HEK293 (cell line): ENCODE data around the gene GIMAP1.

Experiments
- CTCF ChIA-PET: fragments of 350-600 bp; formaldehyde crosslinking; extraction: SDS; loops from one replicate; lab custom pipeline; 2021; ENCODE audit warnings: antibody characterized with exemption; lab: Yijun Ruan, JAX
- POLR2A ChIA-PET: fragments of 300-600 bp; formaldehyde crosslinking; extraction: SDS; loops from one replicate; lab custom pipeline; 2020; ENCODE audit warnings: antibody characterized with exemption, inconsistent platforms; lab: Yijun Ruan, JAX
- H3K27ac ChIP-seq: fragments of 200-500 bp; sonication (Bioruptor generic); 2 replicates; pipeline ENCODE4 v1.5.1; 2014; ENCODE audit warnings: low read depth, low read length, control low read depth, inconsistent platforms; ENCODE audit errors: extremely low read depth
- H3K36me3 ChIP-seq, 2 experiments: fragments of 200-500 bp in 1 of 2; sonication (Bioruptor generic) in 1 of 2; 1 replicate in 1 of 2; 2 replicates in 1 of 2; pipeline ENCODE4 v1.5.1; 2014 to 2017; ENCODE audit warnings: inconsistent platforms in 2 of 2, low read length in 2 of 2; ENCODE audit not compliant: control insufficient read depth in 2 of 2, insufficient read depth in 1 of 2
- H3K4me1 ChIP-seq: fragments of 200-500 bp; sonication (Bioruptor generic); 2 replicates; pipeline ENCODE4 v1.5.1; 2014; ENCODE audit warnings: mild to moderate bottlenecking, low read length, inconsistent platforms; ENCODE audit not compliant: control insufficient read depth, insufficient read depth
- H3K4me3 ChIP-seq: 2 replicates; pipeline ENCODE4 v1.5.1; 2011; ENCODE audit warnings: low read depth, mild to moderate bottlenecking, control low read depth, low read length, moderate library complexity
- H3K9me3 ChIP-seq: fragments of 200-500 bp; sonication (Bioruptor generic); 2 replicates; pipeline ENCODE4 v1.5.1; 2014; ENCODE audit warnings: low read depth, low read length, inconsistent platforms; ENCODE audit not compliant: control insufficient read depth, insufficient read depth
- CTCF ChIP-seq: fragments of 450-650 bp; formaldehyde crosslinking; IDR thresholded peaks from 2 replicates; pipeline ENCODE4 v1.5.1; 2016; ENCODE audit warnings: missing biosample characterization, missing genetic modification characterization
- HIC1 ChIP-seq: fragments of 450-650 bp; formaldehyde crosslinking; IDR thresholded peaks from 2 replicates; pipeline ENCODE4 v1.5.1; 2016; ENCODE audit warnings: missing biosample characterization, missing genetic modification characterization
- HOXD13 ChIP-seq: sonication (generic); formaldehyde crosslinking; IDR thresholded peaks from 2 replicates; pipeline ENCODE4 v1.8.0; 2022; ENCODE audit warnings: missing genetic modification reagents, borderline replicate concordance
- INSM2 ChIP-seq: fragments of 450-650 bp; formaldehyde crosslinking; IDR thresholded peaks from 2 replicates; pipeline ENCODE4 v1.5.1; 2016; ENCODE audit warnings: missing biosample characterization, missing genetic modification characterization
- KLF17 ChIP-seq: fragments of 450-650 bp; formaldehyde crosslinking; IDR thresholded peaks from 2 replicates; pipeline ENCODE4 v1.5.1; 2016; ENCODE audit warnings: missing biosample characterization, missing genetic modification characterization
- KLF9 ChIP-seq: fragments of 450-650 bp; formaldehyde crosslinking; IDR thresholded peaks from 2 replicates; pipeline ENCODE4 v1.5.1; 2016; ENCODE audit warnings: missing biosample characterization, missing genetic modification characterization, low read depth
- PRDM6 ChIP-seq: fragments of 450-650 bp; formaldehyde crosslinking; IDR thresholded peaks from 2 replicates; pipeline ENCODE4 v1.5.1; 2017; ENCODE audit warnings: missing biosample characterization, missing genetic modification characterization
- RBAK ChIP-seq: fragments of 450-650 bp; formaldehyde crosslinking; IDR thresholded peaks from 2 replicates; pipeline ENCODE4 v1.5.1; 2016; ENCODE audit warnings: missing biosample characterization, missing genetic modification characterization
- SALL2 ChIP-seq: fragments of 450-650 bp; formaldehyde crosslinking; IDR thresholded peaks from 2 replicates; pipeline ENCODE4 v1.5.0; 2017; ENCODE audit warnings: missing biosample characterization, mild to moderate bottlenecking, missing genetic modification characterization, borderline replicate concordance
- SP2 ChIP-seq: fragments of 450-650 bp; formaldehyde crosslinking; IDR thresholded peaks from 2 replicates; pipeline ENCODE4 v1.5.1; 2016; ENCODE audit warnings: missing biosample characterization, missing genetic modification characterization
- ZBTB8A ChIP-seq: fragments of 450-650 bp; formaldehyde crosslinking; IDR thresholded peaks from 2 replicates; pipeline ENCODE4 v1.5.1; 2016; ENCODE audit warnings: missing biosample characterization, missing genetic modification characterization
- ZNF138 ChIP-seq: fragments of 450-650 bp; formaldehyde crosslinking; IDR thresholded peaks from 2 replicates; pipeline ENCODE4 v1.5.1; 2016; ENCODE audit warnings: missing biosample characterization, missing genetic modification characterization, borderline replicate concordance
- ZNF140 ChIP-seq: fragments of 450-650 bp; formaldehyde crosslinking; IDR thresholded peaks from 2 replicates; pipeline ENCODE4 v1.5.1; 2016; ENCODE audit warnings: missing biosample characterization, missing genetic modification characterization
- ZNF280D ChIP-seq: fragments of 450-650 bp; formaldehyde crosslinking; IDR thresholded peaks from 2 replicates; pipeline ENCODE4 v1.5.1; 2016; ENCODE audit warnings: missing biosample characterization, missing genetic modification characterization
- ZNF324 ChIP-seq: fragments of 450-650 bp; formaldehyde crosslinking; IDR thresholded peaks from 2 replicates; pipeline ENCODE4 v1.5.1; 2016; ENCODE audit warnings: missing biosample characterization, missing genetic modification characterization
- ZNF530 ChIP-seq: fragments of 450-650 bp; formaldehyde crosslinking; IDR thresholded peaks from 2 replicates; pipeline ENCODE4 v1.5.1; 2016; ENCODE audit warnings: low read depth, missing biosample characterization, missing genetic modification characterization
- ZNF658 ChIP-seq: fragments of 450-650 bp; formaldehyde crosslinking; IDR thresholded peaks from 2 replicates; pipeline ENCODE4; 2016; ENCODE audit warnings: missing biosample characterization, missing genetic modification characterization
- ZNF830 ChIP-seq: fragments of 450-650 bp; IDR thresholded peaks from 2 replicates; pipeline ENCODE4 v1.5.0; 2018; ENCODE audit warnings: missing biosample characterization, missing genetic modification characterization, low read depth, mild to moderate bottlenecking, moderate library complexity
- ZSCAN23 ChIP-seq: fragments of 450-650 bp; formaldehyde crosslinking; IDR thresholded peaks from 2 replicates; pipeline ENCODE4 v1.5.1; 2016; ENCODE audit warnings: missing biosample characterization, missing genetic modification characterization

Gene GIMAP1

GRCh38 chr7:150732786-150733481 lies 16.5 kb downstream of the GIMAP1 start:
- TF ChIP-seq ZNF324 (no peak), KLF17 (tag by site-specific recombination) (no peak), ZSCAN23 (no peak), SP2 (no peak), SALL2 (tag by site-specific recombination) (no peak), ZBTB8A (tag by site-specific recombination) (no peak), INSM2 (no peak), ZNF530 (tag by site-specific recombination) (no peak), ZNF830 (tag by site-specific recombination) (no peak), HIC1 (tag by site-specific recombination) (no peak)
- ChIA-PET POLR2A (no interaction called here), CTCF (no interaction called here)
- Histone ChIP-seq H3K27ac (no peak overlapping the region), H3K4me1 (no peaks in the 10 kb centered on the region), H3K4me3 (no peak overlapping the region), H3K9me3 (no peaks in the 10 kb centered on the region), H3K36me3 (no peaks in the 10 kb centered on the region)

- no peak overlapping the region for H3K4me3 ChIP-seq
- POLR2A ChIA-PET: no interaction called here
- no peak for TF ChIP-seq CTCF (tag by site-specific recombination)
- no peak for TF ChIP-seq INSM2
- TF ChIP-seq ZNF658 (tag by site-specific recombination): no peak
- TF ChIP-seq RBAK (tag by site-specific recombination): no peak
- TF ChIP-seq ZNF140 (tag by site-specific recombination): no peak
- TF ChIP-seq KLF17 (tag by site-specific recombination): no peak
- TF ChIP-seq KLF9 (tag by site-specific recombination): no peak
- no peak for TF ChIP-seq ZNF138 (tag by site-specific recombination)
- no peak for TF ChIP-seq PRDM6 (tag by site-specific recombination)
- no peak for TF ChIP-seq ZNF280D (tag by site-specific recombination)
- no peak for TF ChIP-seq HOXD13
Measured at GRCh38 chr7:150733482-150734095, 17.2 kb downstream of the GIMAP1 start.

More at GRCh38 chr7:150733482-150734095, 17.2 kb downstream of the GIMAP1 start:
- no peaks in the 10 kb centered on the region for H3K9me3 ChIP-seq
- H3K4me1 ChIP-seq: no peaks in the 10 kb centered on the region
- CTCF ChIA-PET: no interaction called here
- H3K36me3 ChIP-seq: no peaks in the 10 kb centered on the region
- no peak overlapping the region for H3K27ac ChIP-seq
